GM19463 (cell line): ENCODE results near the gene RBM3.

Experiments used
- ATAC-seq: cut with Tn5 transposase; IDR thresholded peaks from one replicate; pipeline ENCODE4 v1.9.1; 2021; ENCODE audit warnings: mild to moderate bottlenecking, moderate library complexity; ENCODE audit not compliant: unreplicated experiment

The RBM3 gene

GRCh38 chrX:48576108-48576507 is 1.8 kb downstream of the RBM3 start:
- no peak for ATAC-seq

GRCh38 chrX:48578661-48579128 is 4.4 kb downstream of the RBM3 start:
- no peak for ATAC-seq

- ATAC-seq: no peak
Measured at GRCh38 chrX:48579259-48579658, 5.0 kb downstream of the RBM3 start.

- no peak for ATAC-seq
Measured at GRCh38 chrX:48580662-48581061, 6.4 kb downstream of the RBM3 start.

GRCh38 chrX:48584698-48585097 is 10.4 kb downstream of the RBM3 start:
- no peak for ATAC-seq

- no peak for ATAC-seq
Measured at GRCh38 chrX:48589482-48590162, 15.3 kb downstream of the RBM3 start.

- no peak for ATAC-seq
Measured at GRCh38 chrX:48590203-48591103, 16.2 kb downstream of the RBM3 start.

- ATAC-seq: no peak
Measured at GRCh38 chrX:48591255-48591791, 17.0 kb downstream of the RBM3 start.

- ATAC-seq: no peak
Measured at GRCh38 chrX:48592971-48593370, 18.7 kb downstream of the RBM3 start.

- ATAC-seq: no peak
Measured at GRCh38 chrX:48595929-48596328, 21.6 kb downstream of the RBM3 start.

- peak; percentile 69 for ATAC-seq
Measured at GRCh38 chrX:48597353-48598264, 23.3 kb downstream of the RBM3 start, which contains the start of gene WDR13. TSS of gene WDR13 (plus strand) at chrX:48597492. CDS start at chrX:48597997, 505 bp downstream.

- ATAC-seq: no peak
Measured at GRCh38 chrX:48598614-48599013, 24.3 kb downstream of the RBM3 start.

- ATAC-seq: no peak
Measured at GRCh38 chrX:48599341-48599740, 25.1 kb downstream of the RBM3 start.

GRCh38 chrX:48600226-48600625 is 25.9 kb downstream of the RBM3 start:
- no peak for ATAC-seq

- ATAC-seq: no peak
Measured at GRCh38 chrX:48601741-48602394, 27.6 kb downstream of the RBM3 start.

GRCh38 chrX:48604701-48605100 is 30.4 kb downstream of the RBM3 start:
- ATAC-seq: no peak

- ATAC-seq: no peak
Measured at GRCh38 chrX:48606091-48606490, 31.8 kb downstream of the RBM3 start.

- no peak for ATAC-seq
Measured at GRCh38 chrX:48611703-48612102, 37.4 kb downstream of the RBM3 start.

- ATAC-seq: no peak
Measured at GRCh38 chrX:48613502-48614160, 39.3 kb downstream of the RBM3 start.

- ATAC-seq: no peak
Measured at GRCh38 chrX:48616576-48616975, 42.3 kb downstream of the RBM3 start.
